SK-N-SH (cell line): ENCODE data around the gene TULP4. TPM values are rescaled to one million over a fixed set of nuclear protein-coding genes. Genes with fewer than 3 reads are reported as not detected.

ENCODE experiments used
- CTCF ChIA-PET: fragments of 300-600, 350-600 bp; formaldehyde crosslinking; extraction: SDS; loops from one replicate; lab custom pipeline; 2021; lab: Yijun Ruan, JAX
- POLR2A ChIA-PET: fragments of 350-600 bp; sonication (Branson Sonifier 250); formaldehyde crosslinking; extraction: SDS; loops from one replicate; lab custom pipeline; 2020; ENCODE audit warnings: antibody characterized with exemption, inconsistent platforms; lab: Yijun Ruan, JAX
- DNase-seq: peaks from one replicate; pipeline ENCODE4 v3.0.0; 2012
- H2AFZ ChIP-seq: fragments of 200-600 bp; sonication (generic); 2 replicates; pipeline ENCODE4 v1.8.1; 2016; ENCODE audit warnings: antibody characterized with exemption, mild to moderate bottlenecking, low read depth
- H3F3A ChIP-seq: fragments of 200-600 bp; sonication (generic); replicated peaks from 2 replicates; pipeline ENCODE3; 2016; ENCODE audit warnings: antibody characterized with exemption, mild to moderate bottlenecking; ENCODE audit not compliant: insufficient read depth
- H3K27ac ChIP-seq, 2 experiments: fragments of 200-500 bp in 1 of 2; fragments of 200-600 bp in 1 of 2; sonication (Bioruptor generic) in 1 of 2; sonication (generic), shearing (Covaris generic) in 1 of 2; 2 replicates each; pipeline versions ENCODE4 v1.5.1 to v1.6.1; 2014 to 2016; ENCODE audit warnings: low read depth in 2 of 2, inconsistent platforms in 1 of 2, low read length in 1 of 2, mild to moderate bottlenecking in 1 of 2, mixed read lengths in 1 of 2
- H3K27me3 ChIP-seq: fragments of 200-600 bp; sonication (generic), shearing (Covaris generic); 2 replicates; pipeline ENCODE4 v1.6.1; 2016; ENCODE audit warnings: mixed run types; ENCODE audit not compliant: insufficient read depth
- H3K36me3 ChIP-seq, 2 experiments: fragments of 200-500 bp in 1 of 2; fragments of 200-600 bp in 1 of 2; sonication (Bioruptor generic) in 1 of 2; sonication (generic) in 1 of 2; replicated peaks in 1 of 2; 2 replicates each; pipeline versions ENCODE3 to v1.5.1; 2014 to 2016; ENCODE audit warnings: low read length in 1 of 2, mild to moderate bottlenecking in 1 of 2; ENCODE audit not compliant: insufficient read depth in 2 of 2, control insufficient read depth in 1 of 2
- H3K4me1 ChIP-seq, 2 experiments: fragments of 200-500 bp in 1 of 2; fragments of 200-600 bp in 1 of 2; sonication (Bioruptor generic) in 1 of 2; sonication (generic), shearing (Covaris generic) in 1 of 2; 2 replicates each; pipeline versions ENCODE4 v1.5.1 to v1.6.1; 2014 to 2016; ENCODE audit warnings: low read depth in 1 of 2, low read length in 1 of 2, mixed run types in 1 of 2; ENCODE audit not compliant: insufficient read depth in 2 of 2, control insufficient read depth in 1 of 2
- H3K4me2 ChIP-seq: fragments of 200-600 bp; sonication (generic), shearing (Covaris generic); 2 replicates; pipeline ENCODE4 v1.6.1; 2017; ENCODE audit warnings: mixed run types
- H3K4me3 ChIP-seq, 2 experiments: fragments of 200-500 bp in 1 of 2; fragments of 200-600 bp in 1 of 2; sonication (Bioruptor generic) in 1 of 2; sonication (generic), shearing (Covaris generic) in 1 of 2; 2 replicates each; pipeline versions ENCODE4 v1.5.1 to v1.8.1; 2014 to 2016; ENCODE audit warnings: low read depth in 2 of 2, inconsistent platforms in 1 of 2, low read length in 1 of 2, mild to moderate bottlenecking in 1 of 2, mixed read lengths in 1 of 2, moderate library complexity in 1 of 2
- H3K79me2 ChIP-seq: fragments of 200-600 bp; sonication (generic); 2 replicates; pipeline ENCODE4 v1.8.1; 2017; ENCODE audit warnings: mild to moderate bottlenecking; ENCODE audit not compliant: insufficient read depth
- H3K9ac ChIP-seq: fragments of 200-600 bp; sonication (generic); 2 replicates; pipeline ENCODE4 v1.6.1; 2017; ENCODE audit warnings: mixed run types
- H3K9me2 ChIP-seq: fragments of 200-600 bp; sonication (generic); 2 replicates; pipeline ENCODE4 v1.6.1; 2017; ENCODE audit warnings: mixed run types
- H3K9me3 ChIP-seq: fragments of 200-600 bp; sonication (generic); 2 replicates; pipeline ENCODE4 v1.6.1; 2017; ENCODE audit warnings: mixed run types, mild to moderate bottlenecking, moderate library complexity
- H4K20me1 ChIP-seq: fragments of 200-600 bp; sonication (generic); 2 replicates; pipeline ENCODE4 v1.6.1; 2017; ENCODE audit warnings: mild to moderate bottlenecking, mixed run types; ENCODE audit not compliant: insufficient read depth
- CHD2 ChIP-seq: fragments of 150-350 bp; IDR thresholded peaks from 2 replicates; pipeline ENCODE4 v1.6.1; 2018; ENCODE audit warnings: low read length; ENCODE audit not compliant: partially characterized antibody
- ELF1 ChIP-seq: IDR thresholded peaks from 2 replicates; pipeline ENCODE4 v1.4.0; 2012
- EP300 ChIP-seq, 2 experiments: IDR thresholded peaks; 2 replicates each; pipeline versions ENCODE4 v1.4.0 to v1.6.1; 2012; ENCODE audit warnings: borderline replicate concordance in 1 of 2, low read depth in 1 of 2, low read length in 1 of 2
- FOXM1 ChIP-seq: IDR thresholded peaks from 2 replicates; pipeline ENCODE4 v1.4.0; 2012; ENCODE audit warnings: low read depth, mild to moderate bottlenecking
- GABPA ChIP-seq: IDR thresholded peaks from 2 replicates; pipeline ENCODE4 v1.4.0; 2012; ENCODE audit warnings: low read depth, mild to moderate bottlenecking
- GATA2 ChIP-seq: sonication (generic); formaldehyde crosslinking; IDR thresholded peaks from 2 replicates; pipeline ENCODE4 v1.5.0; 2020; ENCODE audit warnings: mild to moderate bottlenecking, missing genetic modification reagents
- IRF3 ChIP-seq: fragments of 150-350 bp; IDR thresholded peaks from 2 replicates; pipeline ENCODE4 v1.6.1; 2016; ENCODE audit warnings: mild to moderate bottlenecking, low read depth, low read length
- JUND ChIP-seq: IDR thresholded peaks from 2 replicates; pipeline ENCODE4 v1.4.0; 2012
- MAX ChIP-seq: IDR thresholded peaks from 2 replicates; pipeline ENCODE4 v1.4.0; 2012; ENCODE audit warnings: low read depth
- MEF2A ChIP-seq: IDR thresholded peaks from 2 replicates; pipeline ENCODE4 v1.4.0; 2012; ENCODE audit warnings: low read depth, borderline replicate concordance
- MXI1 ChIP-seq: IDR thresholded peaks from 2 replicates; pipeline ENCODE4 v1.6.1; 2012; ENCODE audit warnings: mild to moderate bottlenecking, low read depth, low read length, improper control_type of control experiment
- PBX3 ChIP-seq: IDR thresholded peaks from 2 replicates; pipeline ENCODE4; 2012
- RAD21 ChIP-seq: IDR thresholded peaks from 2 replicates; pipeline ENCODE4 v1.6.1; 2012; ENCODE audit warnings: mild to moderate bottlenecking, low read length
- RCOR1 ChIP-seq: fragments of 150-350 bp; IDR thresholded peaks from 2 replicates; pipeline ENCODE4 v1.6.1; 2017; ENCODE audit warnings: antibody characterized with exemption, low read length
- SIN3A ChIP-seq: IDR thresholded peaks from 2 replicates; pipeline ENCODE4 v1.6.1; 2012; ENCODE audit warnings: low read depth, mild to moderate bottlenecking, low read length, moderate library complexity, borderline replicate concordance
- SMC3 ChIP-seq: IDR thresholded peaks from 2 replicates; pipeline ENCODE4 v1.6.1; 2012; ENCODE audit warnings: low read depth, low read length, improper control_type of control experiment
- TAF1 ChIP-seq: IDR thresholded peaks from 2 replicates; pipeline ENCODE4 v1.6.1; 2012; ENCODE audit warnings: low read depth, mild to moderate bottlenecking, low read length, moderate library complexity, borderline replicate concordance
- TCF12 ChIP-seq: IDR thresholded peaks from 2 replicates; pipeline ENCODE4 v1.4.0; 2012
- USF1 ChIP-seq: IDR thresholded peaks from 2 replicates; pipeline ENCODE4 v1.4.0; 2012; ENCODE audit warnings: low read depth, borderline replicate concordance
- YY1 ChIP-seq: IDR thresholded peaks from 2 replicates; pipeline ENCODE4 v1.4.0; 2012; ENCODE audit warnings: low read depth, mild to moderate bottlenecking
- WGBS: methylation state at CpG from one replicate; pipeline ENCODE4 v1.1.6; 2017; ENCODE audit warnings: low lambda C conversion rate; 5-methylcytosine and 5-hydroxymethylcytosine counted together
- polyA plus RNA-seq, 3 experiments: library from polyadenylated mRNA; depleted of rRNA; stranded (reverse); fragments of >200 nt; gene quantifications; 2 replicates each; pipeline ENCODE4 v1.2.3, GENCODE V29; 2012

Gene TULP4
- polyA plus RNA-seq, 1 of the 3 experiments (the other 2 are of a cell fraction), result 5.9 TPM

GRCh38 chr6:158356586-158357546 is 44.6 kb downstream of the TULP4 start:
- peaks cover 26% of the 10 kb centered on the region; the same call in 1 of the 2 replicates for H4K20me1 ChIP-seq
- H3K36me3 ChIP-seq, result peaks cover 0 to 5% of the 10 kb centered on the region in 2 experiments
- peaks cover 8% of the 10 kb centered on the region for H3F3A ChIP-seq
- WGBS, result 89% methylated on average over 8 of the region's 12 CpGs
- no peaks in the 10 kb centered on the region for H3K9me3 ChIP-seq
- no peak overlapping the region for H3K4me3 ChIP-seq
- no peak for TF ChIP-seq SIN3A
- TF ChIP-seq EP300 (IDR thresholded peaks at IDR 0.05; ENCODE audit: borderline replicate concordance in 1 of 2, low read depth in 1 of 2, low read length in 1 of 2), result no peak
- no peak for TF ChIP-seq JUND
- no peak for TF ChIP-seq RCOR1
- no peak for TF ChIP-seq TCF12
- no peak for TF ChIP-seq RAD21
- TF ChIP-seq GATA2 (CRISPR knock-in tag), result no peak
- no peak for TF ChIP-seq IRF3
- peak; percentile 33 for DNase-seq
- no peak overlapping the region for H3K4me2 ChIP-seq
- no peaks in the 10 kb centered on the region for H3K27me3 ChIP-seq
- H3K4me1 ChIP-seq, result peaks cover 18 to 35% of the 10 kb centered on the region in 2 experiments; a peak in 3 of 4 replicates
- ChIA-PET CTCF (no interaction called here), POLR2A (no interaction called here)
- H3K79me2 ChIP-seq, result peaks cover 66% of the 10 kb centered on the region
- H3K9ac ChIP-seq, result no peak overlapping the region
- H3K27ac ChIP-seq, result peak overlapping the region in 1 of 2 experiments; percentile 51; a peak in 1 of 4 replicates
- no peaks in the 10 kb centered on the region for H3K9me2 ChIP-seq
- no peak overlapping the region for H2AFZ ChIP-seq

- peak overlapping the region in 1 of 2 experiments; percentile 51; a peak in 2 of 4 replicates for H3K27ac ChIP-seq
- no peaks in the 10 kb centered on the region for H3K9me2 ChIP-seq
- no peak overlapping the region for H3K4me2 ChIP-seq
- no peak overlapping the region for H3K4me3 ChIP-seq
- ChIA-PET POLR2A (no interaction called here), CTCF (interaction anchor here (2.2 kb wide), 1 partner anchor 137 kb away, joined by 6 read pairs; no protein-coding TSS in a partner anchor)
- H3F3A ChIP-seq, result peaks cover 3% of the 10 kb centered on the region
- H3K79me2 ChIP-seq, result peaks cover 59% of the 10 kb centered on the region
- no peaks in the 10 kb centered on the region for H3K9me3 ChIP-seq
- WGBS, result 98% methylated on average over 7 of the region's 7 CpGs
- H3K9ac ChIP-seq, result no peak overlapping the region
- no peaks in the 10 kb centered on the region for H3K36me3 ChIP-seq
- H2AFZ ChIP-seq, result no peak overlapping the region
- no peak for DNase-seq
- peaks cover 18 to 35% of the 10 kb centered on the region in 2 experiments; a peak in 3 of 4 replicates for H3K4me1 ChIP-seq
- peaks cover 27% of the 10 kb centered on the region; the same call in 1 of the 2 replicates for H4K20me1 ChIP-seq
- no peaks in the 10 kb centered on the region for H3K27me3 ChIP-seq
- TF ChIP-seq USF1 (no peak), CHD2 (no peak), IRF3 (no peak), YY1 (no peak), RCOR1 (no peak), SMC3 (no peak), MAX (no peak), TAF1 (no peak), MXI1 (no peak), PBX3 (no peak), ELF1 (no peak), GABPA (no peak), RAD21 (no peak), MEF2A (no peak), FOXM1 (no peak)
Observed at GRCh38 chr6:158357570-158358216, 45.4 kb downstream of the TULP4 start.
